Neural progenitor cell (in vitro differentiated cells): ENCODE measurements around the gene RNF38. TPM values are rescaled to one million over a fixed set of nuclear protein-coding genes. Genes with fewer than 3 reads are reported as not detected.
"Not testable (repeated sequence)": the region's sequence is repeated elsewhere in the genome, so short reads cannot be mapped to it uniquely, and the experiment has no call there.

Experiments used
- DNase-seq: peaks from one replicate; pipeline ENCODE4 v3.0.0-alpha.2; 2016; ENCODE audit warnings: low spot score
- H2AFZ ChIP-seq: fragments of 200-600 bp; sonication (generic); replicated peaks from 2 replicates; pipeline ENCODE4 v1.6.1; 2016; ENCODE audit warnings: antibody characterized with exemption
- H3F3A ChIP-seq: fragments of 200-600 bp; sonication (generic); 2 replicates; pipeline ENCODE4 v1.6.1; 2016; ENCODE audit warnings: antibody characterized with exemption, low read depth
- H3K27ac ChIP-seq: fragments of 200-600 bp; sonication (generic); 2 replicates; pipeline ENCODE4 v1.5.1; 2016; ENCODE audit warnings: mild to moderate bottlenecking
- H3K27me3 ChIP-seq: fragments of 200-600 bp; sonication (generic); 2 replicates; pipeline ENCODE4 v1.6.1; 2016; ENCODE audit warnings: mild to moderate bottlenecking, moderate library complexity
- H3K36me3 ChIP-seq: fragments of 200-600 bp; sonication (generic); 2 replicates; pipeline ENCODE4 v1.5.1; 2016
- H3K4me1 ChIP-seq: fragments of 200-600 bp; sonication (generic); 2 replicates; pipeline ENCODE4 v1.6.1; 2016; ENCODE audit warnings: mixed run types
- H3K4me2 ChIP-seq: fragments of 200-600 bp; sonication (generic); 2 replicates; pipeline ENCODE4 v1.6.1; 2016
- H3K4me3 ChIP-seq: fragments of 200-600 bp; sonication (generic); 2 replicates; pipeline ENCODE4 v1.5.1; 2016
- H3K79me2 ChIP-seq: fragments of 200-600 bp; sonication (generic); 2 replicates; pipeline ENCODE4 v1.6.1; 2016; ENCODE audit warnings: low read depth
- H3K9ac ChIP-seq: fragments of 200-600 bp; sonication (generic); 2 replicates; pipeline ENCODE4 v1.6.1; 2016
- H3K9me3 ChIP-seq: fragments of 200-600 bp; sonication (generic); 2 replicates; pipeline ENCODE4 v1.5.1; 2016; ENCODE audit warnings: low read depth
- H4K20me1 ChIP-seq: fragments of 200-600 bp; sonication (generic); 2 replicates; pipeline ENCODE4 v1.6.1; 2016; ENCODE audit warnings: low read depth
- H3K27ac Mint-ChIP-seq: 3 replicates; pipeline ENCODE4 v1.8.0; 2021; ENCODE audit warnings: mixed read lengths
- H3K27me3 Mint-ChIP-seq: 2 replicates; pipeline ENCODE4 v1.8.0; 2022; ENCODE audit warnings: low read depth, mild to moderate bottlenecking, inconsistent platforms, moderate library complexity, mixed read lengths; ENCODE audit not compliant: insufficient read depth
- H3K36me3 Mint-ChIP-seq: 3 replicates; pipeline ENCODE4 v1.8.0; 2021; ENCODE audit warnings: mixed read lengths
- H3K4me1 Mint-ChIP-seq: 3 replicates; pipeline ENCODE4 v1.8.0; 2021; ENCODE audit warnings: mixed read lengths
- H3K4me3 Mint-ChIP-seq: 3 replicates; pipeline ENCODE4 v1.8.0; 2021; ENCODE audit warnings: mild to moderate bottlenecking, moderate library complexity, mixed read lengths
- H3K9me3 Mint-ChIP-seq: 3 replicates; pipeline ENCODE4 v1.8.0; 2020; ENCODE audit warnings: mixed read lengths
- CTCF ChIP-seq: fragments of 200-600 bp; sonication (generic); IDR thresholded peaks from 2 replicates; pipeline ENCODE4 v1.5.1; 2017; ENCODE audit warnings: antibody characterized with exemption, mild to moderate bottlenecking
- EZH2 ChIP-seq: fragments of 200-600 bp; sonication (generic); IDR thresholded peaks from 2 replicates; pipeline ENCODE4 v1.6.1; 2017; ENCODE audit warnings: antibody characterized with exemption, mild to moderate bottlenecking, moderate library complexity
- EZH2phosphoT487 ChIP-seq: fragments of 200-600 bp; sonication (generic); IDR thresholded peaks from 2 replicates; pipeline ENCODE4 v1.6.1; 2017; ENCODE audit warnings: antibody characterized with exemption
- total RNA-seq: library from RNA; depleted of rRNA; stranded (reverse); fragments of >200 nt; gene quantifications from 2 replicates; pipeline ENCODE4 v1.2.3, GENCODE V29; 2015; ENCODE audit warnings: low replicate concordance

Gene RNF38
- total RNA-seq, 1 donor from 2014 or later, result 63.8 TPM

GRCh38 chr9:36297798-36298197 lies 102.3 kb downstream of the RNF38 start:
- TF ChIP-seq EZH2 (no peak), EZH2phosphoT487 (no peak), CTCF (no peak)
- no peaks in the 10 kb centered on the region for H3K9me3 ChIP-seq
- H4K20me1 ChIP-seq, result no peaks in the 10 kb centered on the region
- peaks cover 9% of the 10 kb centered on the region for H3K4me1 ChIP-seq
- no peak overlapping the region for H2AFZ ChIP-seq
- H3K4me2 ChIP-seq, result no peak overlapping the region
- H3K36me3 Mint-ChIP-seq, result no peaks in the 10 kb centered on the region
- no peak overlapping the region for H3K9ac ChIP-seq
- no peak overlapping the region for H3K27ac Mint-ChIP-seq
- H3K27me3 Mint-ChIP-seq, result peaks cover 2% of the 10 kb centered on the region
- peaks cover 2% of the 10 kb centered on the region for H3K4me1 Mint-ChIP-seq
- H3K36me3 ChIP-seq, result no peaks in the 10 kb centered on the region
- H3K4me3 Mint-ChIP-seq, result no peak overlapping the region
- H3K4me3 ChIP-seq, result no peak overlapping the region
- H3K79me2 ChIP-seq, result no peaks in the 10 kb centered on the region
- H3F3A ChIP-seq, result no peaks in the 10 kb centered on the region
- H3K27me3 ChIP-seq, result no peaks in the 10 kb centered on the region
- DNase-seq, result no peak
- no peaks in the 10 kb centered on the region for H3K9me3 Mint-ChIP-seq
- H3K27ac ChIP-seq, result no peak overlapping the region

- H3K4me2 ChIP-seq, H3K27me3 ChIP-seq, H3K4me3 ChIP-seq, H4K20me1 ChIP-seq, H3K27me3 Mint-ChIP-seq, H3K36me3 Mint-ChIP-seq, H3K4me1 Mint-ChIP-seq, H3K9ac ChIP-seq, H3K27ac ChIP-seq, H3K9me3 Mint-ChIP-seq, H3F3A ChIP-seq, H3K9me3 ChIP-seq, H3K36me3 ChIP-seq, H2AFZ ChIP-seq, DNase-seq, H3K4me3 Mint-ChIP-seq, H3K79me2 ChIP-seq, H3K27ac Mint-ChIP-seq: not testable (repeated sequence)
- H3K4me1 ChIP-seq, result peaks cover 20% of the 10 kb centered on the region
Measured at GRCh38 chr9:36294996-36295395, 105.1 kb downstream of the RNF38 start.

GRCh38 chr9:36293918-36294317 lies 106.2 kb downstream of the RNF38 start:
- no peak overlapping the region for H3K27ac Mint-ChIP-seq

GRCh38 chr9:36293171-36293570 lies 106.9 kb downstream of the RNF38 start:
- H3K4me1 Mint-ChIP-seq, result peaks cover 10% of the 10 kb centered on the region
- Histone ChIP-seq H3K9ac (no peak overlapping the region), H3K9me3 (no peaks in the 10 kb centered on the region), H3K4me3 (no peak overlapping the region), H3K4me1 (peaks cover 20% of the 10 kb centered on the region), H3K79me2 (no peaks in the 10 kb centered on the region), H3F3A (peaks cover 3% of the 10 kb centered on the region), H4K20me1 (no peaks in the 10 kb centered on the region), H3K4me2 (no peak overlapping the region), H3K36me3 (no peaks in the 10 kb centered on the region), H3K27ac (no peak overlapping the region), H2AFZ (no peak overlapping the region), H3K27me3 (no peaks in the 10 kb centered on the region)
- H3K36me3 Mint-ChIP-seq, result no peaks in the 10 kb centered on the region
- TF ChIP-seq EZH2, result no peak
- TF ChIP-seq CTCF, result no peak
- TF ChIP-seq EZH2phosphoT487, result no peak
- no peak overlapping the region for H3K4me3 Mint-ChIP-seq
- DNase-seq, result no peak
- H3K27me3 Mint-ChIP-seq, result peaks cover 5% of the 10 kb centered on the region
- H3K9me3 Mint-ChIP-seq, result no peaks in the 10 kb centered on the region
- H3K27ac Mint-ChIP-seq, result peak overlapping the region; percentile 87

More at GRCh38 chr9:36293918-36294317, 106.2 kb downstream of the RNF38 start:
- Histone ChIP-seq H3K9me3 (no peaks in the 10 kb centered on the region), H3K27ac (no peak overlapping the region), H3F3A (peaks cover 3% of the 10 kb centered on the region), H3K27me3 (no peaks in the 10 kb centered on the region), H3K4me2 (no peak overlapping the region), H2AFZ (no peak overlapping the region), H3K79me2 (no peaks in the 10 kb centered on the region), H3K36me3 (no peaks in the 10 kb centered on the region), H3K4me3 (no peak overlapping the region), H3K9ac (no peak overlapping the region), H3K4me1 (peaks cover 20% of the 10 kb centered on the region), H4K20me1 (no peaks in the 10 kb centered on the region)
- Mint-ChIP-seq H3K4me3 (no peak overlapping the region), H3K9me3 (no peaks in the 10 kb centered on the region), H3K36me3 (no peaks in the 10 kb centered on the region), H3K4me1 (peaks cover 10% of the 10 kb centered on the region), H3K27me3 (peaks cover 5% of the 10 kb centered on the region)
- DNase-seq, result no peak
- TF ChIP-seq CTCF (no peak), EZH2phosphoT487 (no peak), EZH2 (no peak)
